ENCODE data around the gene ATP8A1.

GRCh38 chr4:42369489-42369888, 287.4 kb downstream of the ATP8A1 start:
- TF ChIP-seq CTCF (IDR thresholded peaks at IDR 0.05 in 8 of 11, conservative IDR thresholded peaks at IDR 0.05 in 3 of 11) = no peak
- no peak for TF ChIP-seq POLR2A (IDR thresholded peaks at IDR 0.05)
